GM20431 (cell line): ENCODE data around the gene WBP1L.
"Not testable (repeated sequence)": the region's sequence is repeated elsewhere in the genome, so short reads cannot be mapped to it uniquely, and the experiment has no call there.

Experiments used
- in situ Hi-C: fragments of 300-500 bp; cut with MseI, MboI; formaldehyde crosslinking; loops from one replicate; pipeline ENCODE4 v1.15.0; 2020; ENCODE audit warnings: low sequenced_read_pairs; ENCODE audit not compliant: unreplicated experiment

The WBP1L gene

GRCh38 chr10:102827597-102827975 lies 83.8 kb downstream of the WBP1L start:
- in situ Hi-C loops, result loop anchor here (25.0 kb wide), 1 partner anchor 660 kb away; the partner anchor contains the start of genes CALHM3 and NEURL1

DNA sequence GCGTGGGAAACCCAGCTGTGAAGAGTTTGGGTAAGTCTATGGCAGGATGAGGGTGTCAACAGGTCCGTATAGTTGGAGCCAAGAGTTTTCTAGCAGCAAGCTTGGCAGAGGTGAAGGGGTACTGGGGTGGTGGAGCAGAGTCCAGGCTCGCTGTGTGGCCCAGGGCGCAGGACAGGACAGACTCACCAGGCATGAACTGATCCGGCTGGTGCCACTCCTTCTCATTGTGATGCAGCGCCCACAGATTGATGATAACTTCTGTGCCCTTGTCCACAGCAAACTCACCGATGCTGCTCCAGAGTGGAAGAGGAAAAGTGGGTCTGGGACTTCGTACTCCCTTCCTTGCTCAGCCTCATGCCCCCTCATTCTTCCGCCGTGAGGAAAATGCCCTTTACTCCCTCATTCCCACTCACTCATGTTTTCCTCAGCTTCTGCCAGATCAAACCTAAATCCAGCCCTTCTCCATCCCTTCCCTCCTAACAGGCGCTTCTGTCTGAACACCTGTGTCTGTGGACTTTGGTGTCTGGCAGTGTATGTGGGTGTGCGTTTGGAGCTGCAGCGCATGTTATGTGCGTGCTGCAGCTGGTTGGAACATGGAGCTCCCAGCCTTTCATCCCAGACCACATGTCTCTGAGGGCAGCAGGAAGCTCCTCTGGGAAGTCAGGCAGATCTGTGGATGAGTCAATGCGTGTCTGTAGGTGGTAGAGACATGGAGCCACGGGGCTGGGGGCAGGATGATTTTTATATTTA lies 87.7 kb downstream of the WBP1L start:
- in situ Hi-C loops, result loop anchor here (10.0 to 25.0 kb wide), 2 partner anchors 63 to 656 kb away; partner anchors contain the start of genes CALHM3 and NEURL1

DNA sequence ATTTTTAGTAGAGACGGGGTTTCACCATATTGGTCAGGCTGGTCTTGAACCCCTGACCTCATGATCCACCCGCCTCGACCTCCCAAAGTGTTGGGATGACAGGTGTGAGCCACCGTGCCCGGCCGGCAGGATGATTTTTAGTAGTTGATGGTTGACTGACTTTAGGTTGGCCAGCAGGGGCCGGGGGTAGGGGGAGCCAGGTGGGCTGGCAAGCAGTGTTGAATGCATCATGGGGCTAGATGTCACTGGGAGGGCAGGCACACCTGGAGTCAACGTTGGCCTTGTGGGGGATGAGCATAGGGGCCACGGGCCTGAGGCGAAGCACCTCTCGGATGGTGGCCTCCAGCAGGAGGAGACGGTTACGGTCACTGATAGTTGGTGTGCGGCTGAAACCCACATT lies 88.5 kb downstream of the WBP1L start:
- in situ Hi-C loops, result loop anchor here (10.0 to 25.0 kb wide), 2 partner anchors 63 to 655 kb away; partner anchors contain the start of genes CALHM3 and NEURL1

GRCh38 chr10:102832987-102833386 lies 89.2 kb downstream of the WBP1L start:
- in situ Hi-C loops, result loop anchor here (10.0 to 25.0 kb wide), 2 partner anchors 62 to 654 kb away; partner anchors contain the start of genes CALHM3 and NEURL1

- in situ Hi-C loops, result loop anchor here (10.0 to 25.0 kb wide), 2 partner anchors 61 to 653 kb away; partner anchors contain the start of genes CALHM3 and NEURL1
These were observed 90.4 kb downstream of the WBP1L start for GRCh38 chr10:102834143-102834542.

DNA sequence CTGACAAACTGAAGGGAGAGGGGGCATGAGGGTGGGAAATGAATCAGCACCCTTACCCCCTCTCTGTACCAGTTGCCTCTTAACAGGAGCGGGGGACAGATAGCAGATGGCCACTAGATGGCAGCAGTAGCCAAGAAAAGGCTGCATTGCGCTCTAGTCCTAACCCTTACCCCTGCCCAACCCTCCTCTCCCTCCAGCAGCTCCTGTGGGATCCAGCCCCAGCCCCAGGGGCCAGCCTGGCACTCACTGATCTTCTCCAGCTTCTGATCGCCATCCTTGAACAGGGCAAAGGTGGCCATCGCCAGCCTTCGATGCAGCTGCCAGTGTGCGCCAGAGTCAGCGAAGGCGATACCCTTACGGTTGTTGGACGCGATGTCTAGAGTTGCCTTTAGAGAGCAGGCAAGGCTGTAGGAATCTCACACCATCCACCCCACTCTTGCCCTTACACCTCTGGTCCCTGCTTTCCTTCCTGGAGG lies 91.3 kb downstream of the WBP1L start:
- in situ Hi-C loops, result loop anchor here (10.0 to 25.0 kb wide), 2 partner anchors 60 to 652 kb away; partner anchors contain the start of genes CALHM3 and NEURL1

- in situ Hi-C loops, result loop anchor here (10.0 to 25.0 kb wide), 2 partner anchors 58 to 650 kb away; partner anchors contain the start of genes CALHM3 and NEURL1
These were observed 93.5 kb downstream of the WBP1L start, which contains the start of gene CYP17A1 for GRCh38 chr10:102837230-102837721. Gene CYP17A1 (minus strand): TSS chr10:102837413. CDS start chr10:102837361, 52 bp downstream.

DNA sequence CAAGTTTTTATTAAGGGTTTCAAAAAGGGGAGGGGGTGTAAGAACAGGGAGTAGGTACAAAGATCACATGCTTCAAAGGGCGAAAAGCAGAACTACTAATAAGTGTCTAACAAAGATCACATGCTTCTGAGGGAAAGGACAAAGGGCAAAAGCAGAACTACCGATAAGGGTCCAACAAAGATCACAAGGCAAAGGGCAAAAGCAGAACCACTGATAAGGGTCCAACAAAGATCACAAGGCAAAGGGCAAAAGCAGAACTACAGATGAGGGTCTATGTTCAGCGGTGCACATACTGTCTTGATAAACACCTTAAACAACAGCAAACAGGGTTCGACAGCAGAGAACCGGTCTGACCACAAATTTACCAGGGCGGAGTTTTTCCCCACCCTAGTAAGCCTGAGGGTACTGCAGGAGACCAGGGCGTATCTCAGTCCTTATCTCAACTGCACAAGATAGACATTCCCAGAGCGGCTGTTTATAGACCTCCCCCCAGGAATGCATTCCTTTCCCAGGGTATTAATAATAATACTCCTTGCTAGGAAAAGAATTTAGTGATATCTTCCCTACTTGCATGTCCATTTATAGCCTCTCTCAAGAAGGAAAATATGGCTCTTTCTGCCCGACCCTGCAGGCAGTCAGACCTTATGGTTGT lies 94.7 kb downstream of the WBP1L start:
- in situ Hi-C loops, result loop anchor here (10.0 to 25.0 kb wide), 2 partner anchors 56 to 649 kb away; partner anchors contain the start of genes CALHM3 and NEURL1

DNA sequence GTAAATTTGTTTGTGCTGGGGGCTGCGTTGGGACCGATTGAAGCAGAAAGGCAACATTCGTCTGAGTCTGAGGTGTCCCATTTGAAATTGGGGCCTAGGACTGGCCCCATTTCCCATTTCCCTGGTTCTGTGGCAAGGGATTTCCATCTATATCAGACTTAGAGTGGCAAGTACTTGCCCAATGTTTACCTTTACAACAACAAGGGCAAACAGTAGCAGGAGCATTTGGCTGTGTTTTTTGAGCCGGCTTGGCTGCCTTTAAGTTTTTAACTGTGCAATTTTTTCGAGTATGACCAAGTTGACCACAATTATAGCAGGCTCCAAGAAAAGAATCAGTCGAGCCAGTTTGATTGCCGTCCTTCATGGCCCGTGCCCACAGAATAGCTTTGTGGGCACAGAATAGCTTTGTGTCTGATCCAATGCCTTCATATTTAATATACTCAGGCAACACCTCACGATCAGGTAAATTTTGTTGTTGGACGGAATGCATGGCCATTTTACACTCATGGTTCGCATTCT lies 98.1 kb downstream of the WBP1L start:
- in situ Hi-C loops, result loop anchor here (25.0 kb wide), 1 partner anchor 645 kb away; the partner anchor contains the start of genes CALHM3 and NEURL1

GRCh38 chr10:102843139-102843538 lies 99.4 kb downstream of the WBP1L start:
- in situ Hi-C loops, result loop anchor here (25.0 kb wide), 1 partner anchor 644 kb away; the partner anchor contains the start of genes CALHM3 and NEURL1

DNA sequence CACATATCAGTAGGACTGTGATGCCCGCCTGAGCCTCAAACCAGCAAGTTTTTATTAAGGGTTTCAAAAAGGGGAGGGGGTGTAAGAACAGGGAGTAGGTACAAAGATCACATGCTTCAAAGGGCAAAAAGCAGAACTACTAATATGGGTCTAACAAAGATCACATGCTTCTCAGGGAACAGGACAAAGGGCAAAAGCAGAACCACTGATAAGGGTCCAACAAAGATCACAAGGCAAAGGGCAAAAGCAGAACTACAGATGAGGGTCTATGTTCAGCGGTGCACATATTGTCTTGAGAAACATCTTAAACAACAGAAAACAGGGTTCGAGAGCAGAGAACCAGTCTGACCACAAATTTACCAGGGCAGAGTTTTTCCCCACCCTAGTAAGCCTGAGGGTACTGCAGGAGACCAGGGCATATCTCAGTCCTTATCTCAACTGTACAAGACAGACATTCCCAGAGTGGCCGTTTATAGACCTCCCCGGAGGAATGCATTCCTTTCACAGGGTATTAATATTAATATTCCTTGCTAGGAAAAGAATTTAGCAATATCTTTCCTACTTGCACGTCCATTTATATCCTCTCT lies 100.5 kb downstream of the WBP1L start:
- in situ Hi-C loops, result loop anchor here (25.0 kb wide), 1 partner anchor 643 kb away; the partner anchor contains the start of genes CALHM3 and NEURL1

- in situ Hi-C loops, result loop anchor here (25.0 kb wide), 1 partner anchor 642 kb away; the partner anchor contains the start of genes CALHM3 and NEURL1
These were observed 101.7 kb downstream of the WBP1L start for GRCh38 chr10:102845352-102845902.

GRCh38 chr10:102850025-102850518 lies 106.3 kb downstream of the WBP1L start:
- in situ Hi-C loops, result no loop called here

- in situ Hi-C loops, result not testable (repeated sequence)
These were observed 109.5 kb downstream of the WBP1L start for GRCh38 chr10:102853237-102853636.

DNA sequence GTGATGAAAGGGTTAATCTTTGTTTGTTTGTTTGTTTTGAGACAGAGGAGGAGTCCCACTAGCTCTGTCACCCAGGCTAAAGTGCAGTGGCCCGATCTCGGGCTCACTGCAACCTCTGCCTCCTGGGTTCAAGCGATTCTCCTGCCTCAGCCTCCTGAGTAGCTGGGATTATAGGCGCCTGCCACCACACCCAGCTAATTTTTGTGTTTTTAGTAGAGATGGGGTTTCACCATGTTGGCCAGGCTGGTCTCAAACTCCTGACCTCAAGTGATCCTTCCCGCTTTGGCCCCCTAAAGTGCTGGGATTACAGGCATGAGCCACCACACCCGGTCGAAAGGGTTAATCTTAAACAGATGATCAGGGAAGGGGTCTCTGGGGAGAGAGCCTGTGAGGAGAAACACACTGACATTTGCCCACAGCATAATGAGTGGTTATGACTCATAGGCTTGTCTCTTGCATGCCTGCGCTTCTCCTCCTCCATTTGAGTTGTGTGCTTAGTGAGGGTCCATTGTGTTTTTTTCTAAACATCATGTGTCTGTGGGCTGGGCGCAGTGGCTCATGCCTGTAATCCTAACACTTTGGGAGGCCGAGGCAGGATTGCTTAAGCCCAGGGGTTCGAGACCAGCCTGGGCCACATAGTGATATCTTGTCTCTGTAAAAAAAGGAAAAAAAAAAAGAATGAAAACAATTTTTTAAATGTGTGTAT lies 112.1 kb downstream of the WBP1L start:
- in situ Hi-C loops, result not testable (repeated sequence)

- in situ Hi-C loops, result no loop called here
These were observed 113.1 kb downstream of the WBP1L start for GRCh38 chr10:102856758-102857424.

GRCh38 chr10:102859911-102860310 lies 116.2 kb downstream of the WBP1L start:
- in situ Hi-C loops, result no loop called here

- in situ Hi-C loops, result no loop called here
These were observed 119.9 kb downstream of the WBP1L start for GRCh38 chr10:102863660-102864059.
